GM23248 (cell line): ENCODE results near the gene ATP2B2.

Experiments used
- EZH2 ChIP-seq: fragments of 200-600 bp; sonication (generic); IDR thresholded peaks from 2 replicates; pipeline ENCODE4 v1.6.1; 2018; ENCODE audit warnings: antibody characterized with exemption, mild to moderate bottlenecking; ENCODE audit not compliant: insufficient read depth, poor library complexity, severe bottlenecking
- EZH2phosphoT487 ChIP-seq: fragments of 200-600 bp; sonication (generic); IDR thresholded peaks from 2 replicates; pipeline ENCODE4 v1.6.1; 2018; ENCODE audit warnings: antibody characterized with exemption, moderate library complexity, mild to moderate bottlenecking, low read depth; ENCODE audit not compliant: insufficient read depth

GRCh38 chr3:10340046-10340445, 165.3 kb downstream of the ATP2B2 start:
- TF ChIP-seq EZH2phosphoT487: no peak
- TF ChIP-seq EZH2: no peak
